K562 (cell line): ENCODE measurements around the gene IRGQ. TPM values are rescaled to one million over a fixed set of nuclear protein-coding genes. Genes with fewer than 3 reads are reported as not detected.

ENCODE experiments used
- CEBPG ChIP-seq, 3 experiments: fragments of 200-800 bp in 1 of 3; sonication (Bioruptor generic) in 1 of 3; sonication (generic) in 1 of 3; formaldehyde crosslinking in 1 of 3; IDR thresholded peaks in 2 of 3; conservative IDR thresholded peaks in 1 of 3; 2 replicates each; pipeline versions ENCODE4 v1.6.1 to v1.8.0; 2016 to 2022; ENCODE audit warnings: missing compliant biosample characterization in 2 of 3, missing genetic modification characterization in 2 of 3, mild to moderate bottlenecking in 1 of 3, missing genetic modification reagents in 1 of 3
- CEBPZ ChIP-seq: fragments of 150-350 bp; IDR thresholded peaks from 2 replicates; pipeline ENCODE4 v1.6.1; 2014; ENCODE audit warnings: low read depth, mild to moderate bottlenecking, low read length, borderline replicate concordance
- CREM ChIP-seq: IDR thresholded peaks from 2 replicates; pipeline ENCODE4 v1.6.1; 2014; ENCODE audit warnings: antibody characterized with exemption, low read depth
- CTBP1 ChIP-seq: fragments of 450-650 bp; IDR thresholded peaks from 2 replicates; pipeline ENCODE4 v1.6.1; 2016; ENCODE audit warnings: borderline replicate concordance
- KLF16 ChIP-seq: IDR thresholded peaks from 2 replicates; pipeline ENCODE4 v1.6.1; 2016; ENCODE audit warnings: antibody characterized with exemption
- MTA3 ChIP-seq: fragments of 450-650 bp; formaldehyde crosslinking; IDR thresholded peaks from 2 replicates; pipeline ENCODE4 v1.6.1; 2017; ENCODE audit warnings: mild to moderate bottlenecking, borderline replicate concordance
- NFIX ChIP-seq: fragments of 250-450 bp; sonication (Bioruptor Pico); IDR thresholded peaks from 2 replicates; pipeline ENCODE4 v1.4.0; 2020; ENCODE audit warnings: low read depth, mild to moderate bottlenecking, moderate library complexity
- NUFIP1 ChIP-seq: fragments of 450-650 bp; IDR thresholded peaks from 2 replicates; pipeline ENCODE4 v1.6.1; 2018; ENCODE audit not compliant: partially characterized antibody
- RAD21 ChIP-seq, 2 experiments: fragments of 250-450 bp in 1 of 2; fragments of 450-650 bp in 1 of 2; sonication (Bioruptor Pico) in 1 of 2; formaldehyde crosslinking in 1 of 2; IDR thresholded peaks in 1 of 2; conservative IDR thresholded peaks in 1 of 2; 2 replicates each; pipeline versions ENCODE4 v1.4.0 to v1.8.0; 2020 to 2022; ENCODE audit warnings: mild to moderate bottlenecking in 2 of 2, moderate library complexity in 1 of 2
- SMARCA4 ChIP-seq: fragments of 450-650 bp; IDR thresholded peaks from 2 replicates; pipeline ENCODE4 v1.6.1; 2016
- SUPT5H ChIP-seq: fragments of 450-650 bp; IDR thresholded peaks from 2 replicates; pipeline ENCODE4 v1.6.1; 2016
- XRCC5 ChIP-seq: fragments of 200-400 bp; formaldehyde crosslinking; IDR thresholded peaks from 2 replicates; pipeline ENCODE4 v1.6.1; 2017; ENCODE audit warnings: low read depth, mild to moderate bottlenecking, low read length
- ZBTB11 ChIP-seq, 3 experiments: fragments of 200-800 bp in 1 of 3; fragments of 250-450 bp in 1 of 3; fragments of 450-650 bp in 1 of 3; sonication (Bioruptor Pico) in 1 of 3; sonication (Bioruptor generic) in 1 of 3; formaldehyde crosslinking in 1 of 3; IDR thresholded peaks; 2 replicates each; pipeline versions ENCODE4 v1.6.1 to v1.8.0; 2016 to 2022; ENCODE audit warnings: mild to moderate bottlenecking in 2 of 3, missing genetic modification characterization in 2 of 3, missing compliant biosample characterization in 1 of 3, moderate library complexity in 1 of 3
- ZC3H4 ChIP-seq: sonication (generic); formaldehyde crosslinking; IDR thresholded peaks from 2 replicates; pipeline ENCODE4 v1.9.0; 2021; ENCODE audit warnings: missing genetic modification reagents, borderline replicate concordance
- ZNF316 ChIP-seq: fragments of 450-650 bp; IDR thresholded peaks from 2 replicates; pipeline ENCODE4 v1.6.1; 2016
- ZNF583 ChIP-seq: fragments of 250-450 bp; sonication (Bioruptor Pico); IDR thresholded peaks from 2 replicates; pipeline ENCODE4 v1.4.0; 2020
- polyA plus RNA-seq, 8 experiments: library from polyadenylated mRNA; depleted of rRNA in 4 of 8; stranded (reverse) in 5 of 8; unstranded in 3 of 8; fragments of >200 nt; fragmentation: Nextera tagmentation in 2 of 8; fragmentation: Illumina TruSeq in 1 of 8; extraction: Ambion mirVana in 2 of 8; extraction: Trizol in 1 of 8; gene quantifications; 2 replicates each; pipeline versions ENCODE4 v1.2.1 to v1.2.3, GENCODE V29; 2011 to 2014; ENCODE audit warnings: inconsistent platforms in 1 of 8, missing spikeins in 1 of 8
- total RNA-seq, 7 experiments: library from RNA; depleted of rRNA in 6 of 7; stranded (reverse); fragments of >200 nt in 6 of 7; fragmentation: Illumina TruSeq in 2 of 7; extraction: Trizol in 2 of 7; gene quantifications; 2 replicates each; pipeline versions ENCODE4 v1.2.1 to v1.2.3, GENCODE V29; 2011 to 2021; ENCODE audit warnings: low replicate concordance in 1 of 7

Gene IRGQ
- total and polyA plus RNA-seq, 9 of the 15 experiments (the other 6 are each of a cell fraction or from before 2014, with no cell fraction given), result 3.5 to 19.2 (median 7.9) TPM

- TF ChIP-seq CREM, result peak; percentile 43; the same call in 1 of the 2 replicates
- peak; percentile 51 to 70 for TF ChIP-seq RAD21 (CRISPR knock-in tag; conservative IDR thresholded peaks at IDR 0.05 in 1 of 2, IDR thresholded peaks at IDR 0.05 in 1 of 2)
- TF ChIP-seq ZNF583 (CRISPR knock-in tag), result no peak
- TF ChIP-seq KLF16, result 0 out of 2 replicates have a peak, but pooled peaks have one; percentile 33
- 0 out of 2 replicates have a peak, but pooled peaks have one; percentile 29 for TF ChIP-seq SMARCA4
- TF ChIP-seq ZC3H4 (CRISPR knock-in tag), result no peak
- TF ChIP-seq SUPT5H, result no peak
- TF ChIP-seq NUFIP1, result no peak
- no peak for TF ChIP-seq CEBPZ
- no peak for TF ChIP-seq ZNF316
- TF ChIP-seq CEBPG (CRISPR knock-in tag; IDR thresholded peaks at IDR 0.05), result no peak
- no peak for TF ChIP-seq CEBPG (tag; conservative IDR thresholded peaks at IDR 0.05 in 1 of 2, IDR thresholded peaks at IDR 0.05 in 1 of 2)
- peak; percentile 37; the same call in 1 of the 2 replicates for TF ChIP-seq CTBP1
- TF ChIP-seq ZBTB11 (CRISPR knock-in tag; IDR thresholded peaks at IDR 0.05), result no peak
- no peak for TF ChIP-seq MTA3
- TF ChIP-seq XRCC5, result peak; percentile 70; the same call in 1 of the 2 replicates
- TF ChIP-seq NFIX (CRISPR knock-in tag), result no peak
- TF ChIP-seq, all 486 proteins: peak for 10
Measured at GRCh38 chr19:43555185-43555770, 40.7 kb downstream of the IRGQ start (continued).
